ENCODE results near the gene CPEB4.

CPEB4 gene

GRCh38 chr5:173984218-173984617 is 96.1 kb downstream of the CPEB4 start:
- peak; percentile 2 for DNase-seq

GRCh38 chr5:173988554-173989431 is 100.6 kb downstream of the CPEB4 start, which contains the start of gene C5orf47:
TSS of gene C5orf47 (plus strand) at chr5:173989170. CDS start at chr5:173989264, 94 bp downstream.
- DNase-seq, result no peak

GRCh38 chr5:173989432-173990082 is 101.4 kb downstream of the CPEB4 start:
- DNase-seq, result no peak

- DNase-seq, result no peak
Observed at GRCh38 chr5:173997331-173997730, 109.2 kb downstream of the CPEB4 start.

GRCh38 chr5:173998531-173998930 is 110.4 kb downstream of the CPEB4 start:
- no peak for DNase-seq

GRCh38 chr5:174000076-174000475 is 111.9 kb downstream of the CPEB4 start:
- DNase-seq, result no peak

- DNase-seq, result no peak
Observed at GRCh38 chr5:174003795-174004194, 115.6 kb downstream of the CPEB4 start.

GRCh38 chr5:174008922-174009321 is 120.8 kb downstream of the CPEB4 start:
- DNase-seq, result no peak

- no peak for DNase-seq
Observed at GRCh38 chr5:174010365-174010764, 122.2 kb downstream of the CPEB4 start.

GRCh38 chr5:174011441-174011840 is 123.3 kb downstream of the CPEB4 start:
- DNase-seq, result no peak
